ENCODE measurements around the gene FAM193A. TPM values are rescaled to one million over a fixed set of nuclear protein-coding genes. Genes with fewer than 3 reads are reported as not detected.
A peak's percentile ranks its signal among the peaks of the same experiment; 100 is the strongest.
"Not testable (repeated sequence)": the region's sequence is repeated elsewhere in the genome, so short reads cannot be mapped to it uniquely, and the experiment has no call there.

FAM193A gene
- total RNA-seq, 1 experiment from 2014 or later, result 13.6 TPM

- H4K20me1 ChIP-seq (ENCODE audit: low read length); H3F3A ChIP-seq (ENCODE audit: low read length, unreplicated experiment); H2AFZ ChIP-seq (ENCODE audit: low read length); BruUV-seq (replicated peaks); H3K4me3 ChIP-seq (ENCODE audit: low read length); DNase-seq; H3K27ac ChIP-seq (ENCODE audit: low read length); CTCF ChIA-PET; H3K79me2 ChIP-seq (ENCODE audit: low read length); H3K4me2 ChIP-seq (ENCODE audit: low read length); H3K9ac ChIP-seq (ENCODE audit: low read length); H3K27me3 ChIP-seq (ENCODE audit: low read length); H3K9me2 ChIP-seq (replicated peaks; ENCODE audit: low read length); POLR2A ChIA-PET (ENCODE audit: unreplicated experiment); H3K4me1 ChIP-seq (ENCODE audit: insufficient read depth, low read length); ATAC-seq; H3K9me3 ChIP-seq (ENCODE audit: low read length); H3K36me3 ChIP-seq (ENCODE audit: low read depth, low read length): not testable (repeated sequence)
- intact Hi-C loops (cut with micrococcal nuclease), result loop anchor here (10.0 kb wide), 1 partner anchor 82 kb away; the partner anchor contains the start of gene ADD1
Measured at GRCh38 chr4:2762486-2763370, 226.3 kb downstream of the FAM193A start.

- H3K27ac ChIP-seq (ENCODE audit: low read length), result no peak overlapping the region
- H3K27me3 ChIP-seq (ENCODE audit: low read length), result no peaks in the 10 kb centered on the region
- H3K9me3 ChIP-seq (ENCODE audit: low read length), result no peaks in the 10 kb centered on the region
- H3K36me3 ChIP-seq (ENCODE audit: low read depth, low read length), result no peaks in the 10 kb centered on the region
- ATAC-seq (no peak), DNase-seq (no peak)
- no peak for TF ChIP-seq EZH2 (IDR thresholded peaks at IDR 0.05; ENCODE audit: low read length, unreplicated experiment)
- TF ChIP-seq EZH2phosphoT487 (IDR thresholded peaks at IDR 0.05; ENCODE audit: borderline replicate concordance, low read length), result no peak
- no peak for TF ChIP-seq CTCF (conservative IDR thresholded peaks at IDR 0.05; ENCODE audit: low read depth, low read length)
- BruUV-seq (replicated peaks), result no TSS peak
- intact Hi-C loops (cut with micrococcal nuclease), result loop anchor here (10.0 kb wide), 1 partner anchor 81 kb away; the partner anchor contains the start of gene ADD1
- H4K20me1 ChIP-seq (ENCODE audit: low read length), result no peaks in the 10 kb centered on the region
- ChIA-PET CTCF (interaction anchor here (0.5 kb wide), 1 partner anchor 94 kb away, joined by 3 read pairs; no protein-coding TSS in a partner anchor), POLR2A (ENCODE audit: unreplicated experiment) (interaction anchor here (0.6 kb wide), 1 partner anchor 8 kb away, joined by 7 read pairs; no protein-coding TSS in a partner anchor)
- no peaks in the 10 kb centered on the region for H3K9me2 ChIP-seq (replicated peaks; ENCODE audit: low read length)
- no peaks in the 10 kb centered on the region; the same call in 1 of the 2 replicates for H3K4me1 ChIP-seq (ENCODE audit: insufficient read depth, low read length)
- peak overlapping the region; percentile 67; the same call in 1 of the 2 replicates for H3K4me3 ChIP-seq (ENCODE audit: low read length)
- no peak overlapping the region for H3K9ac ChIP-seq (ENCODE audit: low read length)
- H3F3A ChIP-seq (ENCODE audit: low read length, unreplicated experiment), result no peaks in the 10 kb centered on the region
- H3K4me2 ChIP-seq (ENCODE audit: low read length), result peak overlapping the region; percentile 79
- no peaks in the 10 kb centered on the region for H3K79me2 ChIP-seq (ENCODE audit: low read length)
- H2AFZ ChIP-seq (ENCODE audit: low read length), result peak overlapping the region; percentile 84; the same call in 1 of the 2 replicates
Measured at GRCh38 chr4:2763511-2763967, 227.1 kb downstream of the FAM193A start.

- no peak overlapping the region for H3K4me3 ChIP-seq (ENCODE audit: low read length)
- H3K4me1 ChIP-seq (ENCODE audit: insufficient read depth, low read length), result no peaks in the 10 kb centered on the region
- no peaks in the 10 kb centered on the region for H3K79me2 ChIP-seq (ENCODE audit: low read length)
- no peak overlapping the region for H3K4me2 ChIP-seq (ENCODE audit: low read length)
- H3K27me3 ChIP-seq (ENCODE audit: low read length), result no peaks in the 10 kb centered on the region
- POLR2A ChIA-PET (ENCODE audit: unreplicated experiment), result no interaction called here
- ATAC-seq, result no peak
- TF ChIP-seq CTCF (conservative IDR thresholded peaks at IDR 0.05; ENCODE audit: low read depth, low read length), result no peak
- TF ChIP-seq EZH2 (IDR thresholded peaks at IDR 0.05; ENCODE audit: low read length, unreplicated experiment), result no peak
- TF ChIP-seq EZH2phosphoT487 (IDR thresholded peaks at IDR 0.05; ENCODE audit: borderline replicate concordance, low read length), result no peak
- H3K36me3 ChIP-seq (ENCODE audit: low read depth, low read length), result no peaks in the 10 kb centered on the region
- H4K20me1 ChIP-seq (ENCODE audit: low read length), result no peaks in the 10 kb centered on the region
- H2AFZ ChIP-seq (ENCODE audit: low read length), result no peak overlapping the region
- no peak for DNase-seq
- H3K9me2 ChIP-seq (replicated peaks; ENCODE audit: low read length), result no peaks in the 10 kb centered on the region
- no peaks in the 10 kb centered on the region for H3F3A ChIP-seq (ENCODE audit: low read length, unreplicated experiment)
- no peaks in the 10 kb centered on the region for H3K9me3 ChIP-seq (ENCODE audit: low read length)
- intact Hi-C loops (cut with micrococcal nuclease), result loop anchor here (2.0 to 10.0 kb wide), 2 partner anchors 79 to 167 kb away; partner anchors contain the start of gene ADD1
- CTCF ChIA-PET, result no interaction called here
- no peak overlapping the region for H3K9ac ChIP-seq (ENCODE audit: low read length)
- no peak overlapping the region for H3K27ac ChIP-seq (ENCODE audit: low read length)
- BruUV-seq (replicated peaks), result no TSS peak
Measured at GRCh38 chr4:2765832-2766526, 229.5 kb downstream of the FAM193A start.
